ENCODE data around the gene CDK5RAP1.

CDK5RAP1 gene

DNA sequence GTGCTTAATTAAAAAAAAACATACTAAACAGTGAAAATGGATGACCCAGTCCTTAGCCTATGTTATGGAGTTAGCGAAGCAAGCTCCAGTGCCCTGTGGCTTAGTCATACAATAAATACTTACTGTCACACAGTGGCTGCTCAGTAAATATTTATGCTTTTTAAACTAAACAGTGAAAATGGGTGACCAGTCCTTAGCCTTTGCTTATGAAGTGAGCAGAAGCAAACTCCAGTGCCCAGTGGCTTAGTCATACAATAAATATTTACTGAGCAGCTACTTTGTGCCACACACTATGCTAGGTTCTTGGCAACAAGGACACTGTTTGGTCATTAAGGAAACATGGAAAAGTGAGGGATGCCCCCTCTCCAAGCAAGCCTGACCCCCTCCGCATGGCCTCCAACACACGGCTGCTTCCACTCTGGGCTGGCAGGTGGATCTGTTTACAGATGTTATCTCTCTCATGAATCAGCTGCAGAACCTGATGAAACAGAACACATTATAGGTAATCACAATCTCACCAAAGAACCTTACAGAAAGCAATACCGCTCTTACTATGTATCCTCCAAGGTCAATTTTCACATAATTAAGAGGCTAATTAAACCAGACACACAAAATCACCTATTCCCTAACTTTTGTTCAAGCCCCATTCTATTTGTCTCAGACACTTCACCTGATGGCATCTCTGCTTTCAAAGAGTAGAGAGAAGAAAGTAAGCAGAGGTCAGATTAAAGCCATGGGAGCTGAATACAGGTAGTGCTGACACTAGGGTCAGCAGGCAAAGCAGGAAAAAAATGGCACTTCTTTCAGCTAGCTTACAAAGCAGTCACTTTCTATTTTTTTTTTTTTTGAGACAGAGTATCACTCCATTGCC, 27.3 kb downstream of the CDK5RAP1 start:
- DNase-seq: peak; percentile 88 to 89

- DNase-seq: no peak
These were observed 28.3 kb downstream of the CDK5RAP1 start for GRCh38 chr20:33372993-33373441.

DNA sequence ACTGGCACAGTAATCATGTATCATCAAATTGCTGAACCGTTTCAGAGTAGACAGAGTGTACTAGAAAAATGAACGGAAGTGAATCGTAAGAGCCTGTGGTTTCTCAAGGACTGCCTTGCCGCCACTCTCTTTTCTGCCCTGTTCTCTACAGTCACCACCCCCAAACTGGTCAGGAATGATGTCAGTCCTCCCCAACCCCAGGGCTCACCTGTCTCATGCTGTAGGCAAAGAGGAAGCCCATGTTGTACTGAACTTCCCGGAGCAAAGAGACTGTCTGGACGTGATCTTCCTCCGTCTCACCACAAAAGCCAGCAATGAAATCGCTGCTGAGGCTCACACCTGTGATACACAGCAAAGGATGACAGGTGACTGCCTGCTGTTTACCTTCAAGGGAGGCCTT, 31.0 kb downstream of the CDK5RAP1 start:
- no peak for DNase-seq

- DNase-seq: no peak
These were observed 38.4 kb downstream of the CDK5RAP1 start for GRCh38 chr20:33362898-33363297.

DNA sequence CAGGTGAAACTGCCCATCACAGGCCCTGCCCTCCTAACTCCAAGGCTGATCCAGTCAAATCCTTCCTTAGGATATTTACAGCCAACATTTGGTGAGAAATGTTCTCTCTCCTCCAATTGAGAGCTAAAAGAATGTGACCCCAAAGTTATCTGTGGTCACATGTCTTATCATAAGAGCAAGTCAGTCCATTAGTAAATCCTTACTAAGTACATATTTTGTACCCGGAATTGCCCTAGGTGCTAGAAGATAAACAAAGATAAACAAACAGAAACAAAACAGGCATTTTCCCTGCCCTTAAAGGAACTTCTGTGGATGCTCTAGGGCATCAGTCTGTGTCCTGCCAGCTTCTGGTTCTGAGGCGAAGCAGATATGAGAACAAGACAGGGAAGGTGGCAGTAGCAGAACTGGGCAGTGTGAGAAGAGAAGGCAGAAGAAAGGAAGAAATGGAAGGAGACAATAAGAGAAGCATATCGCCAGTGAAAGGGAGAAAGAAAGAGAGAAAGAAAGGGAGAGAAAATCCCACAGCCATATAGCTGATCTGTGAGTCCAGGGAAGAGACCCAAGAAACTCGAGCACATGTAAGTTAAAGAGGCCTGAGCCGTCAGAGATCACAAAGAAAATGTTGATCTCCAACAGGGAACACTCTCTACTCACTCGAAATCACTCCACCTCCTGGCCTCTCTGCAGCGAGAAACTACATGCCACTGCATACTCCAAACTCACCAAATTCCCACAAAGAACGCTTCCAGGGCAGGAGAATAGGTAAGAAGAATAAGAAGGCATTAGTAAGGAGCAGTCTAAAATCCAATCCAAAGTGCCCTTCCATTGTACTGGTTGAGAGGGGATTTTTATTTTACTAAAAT, 41.7 kb downstream of the CDK5RAP1 start:
- no peak for DNase-seq

GRCh38 chr20:33353013-33353402, 48.3 kb downstream of the CDK5RAP1 start:
- DNase-seq: no peak

GRCh38 chr20:33352258-33353012, 48.9 kb downstream of the CDK5RAP1 start:
- DNase-seq: no peak

DNA sequence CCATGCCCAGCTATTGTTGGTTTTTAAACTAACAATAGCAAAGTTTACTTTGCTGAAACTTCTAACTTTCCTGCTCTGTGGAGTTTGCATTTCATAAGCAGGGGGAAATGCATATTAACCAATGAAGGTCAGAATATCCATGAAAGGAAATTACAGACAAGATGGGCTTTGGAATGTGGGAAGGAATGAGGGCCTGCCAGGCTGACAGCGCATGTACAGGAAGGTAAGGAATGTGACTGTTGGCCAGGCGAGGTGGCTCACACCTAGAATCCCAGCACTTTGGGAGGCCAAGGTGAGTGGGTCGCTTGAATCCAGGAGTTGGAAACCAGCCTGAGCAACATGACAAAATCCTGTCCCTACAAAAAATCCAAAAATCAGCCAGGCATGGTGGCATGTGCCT, 49.6 kb downstream of the CDK5RAP1 start:
- DNase-seq: no peak

DNA sequence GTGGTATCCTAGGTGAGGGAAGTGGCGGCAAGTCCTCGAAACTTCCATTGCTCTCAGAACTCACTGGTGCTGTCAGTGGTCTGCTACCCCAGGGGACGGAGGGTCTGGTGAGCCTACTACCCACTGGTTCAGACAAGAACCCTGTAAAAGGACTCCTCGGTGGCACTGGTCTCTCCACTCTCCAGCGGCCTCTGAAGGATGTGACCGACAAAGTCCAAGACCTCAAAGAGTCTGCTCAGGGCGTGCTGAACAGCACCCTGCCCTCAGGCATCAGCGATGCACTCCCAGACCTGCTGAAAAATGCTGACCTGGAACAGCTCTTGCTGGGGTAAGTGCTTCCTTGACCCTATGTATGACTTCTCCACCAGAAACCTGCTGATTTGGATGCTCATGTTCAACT, 51.8 kb downstream of the CDK5RAP1 start:
- no peak for DNase-seq

- DNase-seq: no peak
These were observed 53.0 kb downstream of the CDK5RAP1 start for GRCh38 chr20:33348136-33348937.

- no peak for DNase-seq
These were observed 56.0 kb downstream of the CDK5RAP1 start for GRCh38 chr20:33345342-33345741.

- DNase-seq: no peak
These were observed 57.8 kb downstream of the CDK5RAP1 start for GRCh38 chr20:33343521-33343920.

DNA sequence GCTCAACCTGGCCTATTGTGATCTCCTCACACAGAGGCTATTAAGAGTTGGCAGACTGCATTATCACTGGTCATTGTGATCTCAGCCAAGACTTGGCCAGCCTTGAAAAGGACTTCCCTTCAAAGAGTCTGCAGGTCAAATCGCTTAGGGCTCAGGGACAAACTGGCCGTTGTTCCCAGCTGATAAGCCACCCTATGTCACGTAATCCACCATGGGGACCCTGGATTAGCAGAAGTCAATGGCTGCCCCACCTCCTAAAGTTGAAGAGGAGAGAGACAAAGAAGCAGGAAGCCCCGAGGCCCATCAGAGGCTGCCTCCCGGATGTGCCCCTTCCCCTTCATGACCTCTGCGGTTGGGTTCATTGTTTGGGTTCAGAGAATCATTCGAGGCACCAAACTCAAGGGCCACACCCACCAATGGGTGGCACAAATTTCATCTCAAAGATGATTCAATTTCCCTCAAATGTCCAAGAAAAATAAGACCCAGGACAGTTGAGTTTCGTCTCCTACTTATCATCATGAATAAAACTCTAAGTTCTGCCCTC, 61.7 kb downstream of the CDK5RAP1 start:
- no peak for DNase-seq

GRCh38 chr20:33338467-33339258, 62.7 kb downstream of the CDK5RAP1 start:
- no peak for DNase-seq

- DNase-seq: no peak
These were observed 63.7 kb downstream of the CDK5RAP1 start for GRCh38 chr20:33337531-33338165.

- DNase-seq: no peak
These were observed 64.2 kb downstream of the CDK5RAP1 start for GRCh38 chr20:33337119-33337518.

DNA sequence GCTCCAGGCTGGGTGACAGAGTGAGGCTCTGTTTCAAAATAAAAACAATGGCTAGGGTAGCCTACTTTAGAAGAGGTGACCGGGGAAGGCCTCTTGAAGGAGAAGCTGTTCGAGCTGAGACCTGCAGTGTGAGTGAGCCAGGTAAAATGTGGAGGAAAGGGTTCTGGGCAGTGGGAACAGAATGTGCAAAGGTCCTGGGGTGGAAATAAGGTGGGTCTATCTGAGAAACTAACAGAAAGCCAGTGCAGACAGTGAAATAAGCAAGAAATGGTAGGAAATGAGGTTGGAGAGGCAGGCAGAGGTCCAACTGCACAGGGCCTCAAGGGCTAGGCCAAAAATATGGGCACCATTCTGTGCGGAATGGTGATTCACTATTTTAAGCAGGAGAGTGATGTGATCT, 64.9 kb downstream of the CDK5RAP1 start:
- DNase-seq: no peak

DNA sequence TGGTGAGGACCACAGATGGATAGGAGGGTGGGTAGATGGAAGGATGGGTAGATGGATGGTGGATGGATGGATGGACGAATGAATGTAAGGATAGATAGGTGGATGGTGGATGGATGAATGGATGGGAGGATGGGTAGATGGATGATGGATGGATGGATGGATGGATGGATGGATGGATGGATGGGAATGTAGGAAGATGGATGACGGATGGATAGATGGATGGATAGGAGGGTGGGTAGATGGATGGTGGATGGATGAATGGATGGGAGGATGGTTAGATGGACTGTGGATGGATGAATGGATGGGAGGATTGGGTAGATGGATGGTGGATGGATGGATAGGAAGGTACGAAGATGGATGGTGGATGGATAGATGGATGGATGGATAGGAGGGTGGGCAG, 67.2 kb downstream of the CDK5RAP1 start:
- no peak for DNase-seq

DNA sequence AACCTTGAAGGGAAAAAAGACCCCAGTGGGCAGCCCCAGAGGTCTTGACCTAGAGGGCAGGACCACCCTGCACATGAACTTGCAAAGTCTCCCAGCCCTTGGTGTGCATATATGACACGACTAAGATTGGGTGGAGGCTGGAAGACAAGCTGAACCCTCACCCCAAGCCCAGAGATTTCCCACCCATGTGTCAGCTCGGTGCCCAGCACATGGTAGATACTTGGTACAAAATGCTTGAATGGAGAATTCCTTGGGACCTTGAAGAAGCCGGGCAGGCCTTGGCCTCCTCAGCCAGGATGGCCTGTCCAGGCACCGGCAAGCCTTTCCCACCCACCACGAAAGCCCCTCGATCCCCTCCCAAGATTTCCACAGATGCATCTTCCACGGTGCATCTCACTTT, 67.7 kb downstream of the CDK5RAP1 start:
- DNase-seq: no peak

DNA sequence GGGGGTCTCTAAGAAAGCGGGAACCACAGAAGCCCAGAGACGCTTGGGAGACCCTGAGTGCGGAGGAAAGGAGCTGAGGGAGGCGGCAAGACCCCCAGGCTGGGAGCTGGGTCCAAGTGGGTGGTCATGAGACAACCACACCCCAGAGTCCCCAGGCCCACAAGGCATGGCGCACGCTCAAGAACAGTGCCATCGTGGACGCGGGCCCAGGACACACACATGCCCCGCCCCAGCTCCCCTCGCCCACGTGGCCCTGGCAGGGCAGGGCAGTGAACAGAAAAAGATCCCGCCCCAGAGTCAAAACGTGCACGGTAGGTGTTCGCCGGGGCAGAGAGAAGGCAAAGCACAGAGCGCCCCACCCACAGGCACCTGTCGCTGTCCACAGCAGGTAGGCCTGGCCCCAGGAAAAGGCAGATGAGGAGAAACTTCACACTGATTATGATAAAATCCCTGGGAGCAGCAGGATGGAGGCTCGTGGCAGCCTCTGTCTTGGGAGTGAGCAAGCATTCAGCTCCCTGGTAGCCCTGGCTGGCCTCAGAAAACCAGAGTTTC, 68.3 kb downstream of the CDK5RAP1 start:
- DNase-seq: no peak

Measured in SHP77 (cell line).